IMR-90 (cell line): ENCODE measurements around the gene TRMT2A. TPM values are rescaled to one million over a fixed set of nuclear protein-coding genes. Genes with fewer than 3 reads are reported as not detected.

Experiments used
- ATAC-seq: fragments of 200-7000 bp; cut with Tn5 transposase; 2 replicates; pipeline ENCODE4 v1.9.1; 2020; ENCODE audit warnings: low read depth, mild to moderate bottlenecking, moderate library complexity
- BruUV-seq: library from RNA; stranded (reverse); fragments of 400-500 nt; replicated peaks from 2 replicates; lab custom pipeline; 2021; lab: Mats Ljungman, UMichigan
- CTCF ChIA-PET: fragments of 300-600 bp; formaldehyde crosslinking; extraction: SDS; loops from one replicate; lab custom pipeline; 2021; ENCODE audit warnings: antibody characterized with exemption; lab: Yijun Ruan, JAX
- POLR2A ChIA-PET: fragments of 300-600 bp; sonication (Branson Sonifier 250); formaldehyde crosslinking; loops from one replicate; lab custom pipeline; 2022; ENCODE audit warnings: antibody characterized with exemption; ENCODE audit not compliant: unreplicated experiment; lab: Charles Lee
- DNase-seq: peaks from one replicate; pipeline ENCODE4 v3.0.0; 2013
- H2AFZ ChIP-seq: replicated peaks from 2 replicates; pipeline ENCODE3; 2013; ENCODE audit warnings: low read length, mild to moderate bottlenecking; ENCODE audit not compliant: poor library complexity
- H2AK5ac ChIP-seq: 2 replicates; pipeline ENCODE4 v1.6.1; 2013; ENCODE audit warnings: low read depth, low read length, inconsistent platforms
- H2AK9ac ChIP-seq: replicated peaks from 2 replicates; pipeline ENCODE3; 2013; ENCODE audit warnings: mild to moderate bottlenecking, low read depth, low read length, moderate library complexity; ENCODE audit not compliant: poor library complexity
- H2BK120ac ChIP-seq: 2 replicates; pipeline ENCODE4 v1.6.1; 2013; ENCODE audit warnings: low read depth, low read length, inconsistent platforms
- H2BK15ac ChIP-seq: 3 replicates; pipeline ENCODE4 v1.6.1; 2013; ENCODE audit warnings: low read depth, low read length, inconsistent platforms
- H2BK20ac ChIP-seq: 2 replicates; pipeline ENCODE4 v1.6.1; 2013; ENCODE audit warnings: low read depth, mild to moderate bottlenecking, inconsistent platforms, low read length, moderate library complexity
- H2BK5ac ChIP-seq: 2 replicates; pipeline ENCODE4 v1.6.1; 2013; ENCODE audit warnings: mild to moderate bottlenecking, low read depth, low read length, inconsistent platforms; ENCODE audit not compliant: poor library complexity, severe bottlenecking
- H3K14ac ChIP-seq: replicated peaks from 2 replicates; pipeline ENCODE4 v1.6.1; 2013; ENCODE audit warnings: low read depth, low read length, inconsistent platforms
- H3K18ac ChIP-seq: 2 replicates; pipeline ENCODE4 v1.6.1; 2013; ENCODE audit warnings: low read depth, low read length, control low read depth
- H3K23ac ChIP-seq: 2 replicates; pipeline ENCODE4 v1.6.1; 2013; ENCODE audit warnings: low read depth, low read length, inconsistent platforms
- H3K27ac ChIP-seq: 2 replicates; pipeline ENCODE4 v1.5.1; 2013; ENCODE audit warnings: mild to moderate bottlenecking, control low read depth, low read length; ENCODE audit not compliant: insufficient read depth
- H3K27me3 ChIP-seq: 2 replicates; pipeline ENCODE4 v1.6.1; 2013; ENCODE audit warnings: low read length; ENCODE audit not compliant: control insufficient read depth, insufficient read depth
- H3K36me3 ChIP-seq: 2 replicates; pipeline ENCODE4 v1.6.1; 2013; ENCODE audit warnings: low read length, mixed read lengths; ENCODE audit not compliant: control insufficient read depth, insufficient read depth
- H3K4ac ChIP-seq: 2 replicates; pipeline ENCODE4 v1.6.1; 2013; ENCODE audit warnings: low read depth, low read length, inconsistent platforms
- H3K4me1 ChIP-seq: 2 replicates; pipeline ENCODE4 v1.6.1; 2013; ENCODE audit warnings: low read length, mixed read lengths; ENCODE audit not compliant: control insufficient read depth, insufficient read depth
- H3K4me2 ChIP-seq: 2 replicates; pipeline ENCODE4 v1.6.1; 2013; ENCODE audit warnings: low read depth, mild to moderate bottlenecking, control low read depth, low read length, moderate library complexity
- H3K4me3 ChIP-seq: 2 replicates; pipeline ENCODE4 v1.5.1; 2013; ENCODE audit warnings: low read depth, mild to moderate bottlenecking, control low read depth, low read length, moderate library complexity; ENCODE audit not compliant: insufficient read depth
- H3K56ac ChIP-seq: 2 replicates; pipeline ENCODE4 v1.6.1; 2013; ENCODE audit warnings: low read length, inconsistent platforms; ENCODE audit not compliant: insufficient read depth; ENCODE audit errors: extremely low read depth
- H3K79me1 ChIP-seq, 2 experiments: 2 replicates each; pipeline ENCODE4 v1.6.1; 2013; ENCODE audit warnings: low read length in 2 of 2, inconsistent platforms in 1 of 2, low read depth in 1 of 2
- H3K9ac ChIP-seq: 2 replicates; pipeline ENCODE4 v1.6.1; 2013; ENCODE audit warnings: low read depth, low read length, control low read depth
- H3K9me1 ChIP-seq: 2 replicates; pipeline ENCODE4 v1.6.1; 2013; ENCODE audit warnings: low read length, inconsistent platforms; ENCODE audit not compliant: insufficient read depth
- H3K9me3 ChIP-seq: 2 replicates; pipeline ENCODE4 v1.6.1; 2013; ENCODE audit warnings: low read length; ENCODE audit not compliant: control insufficient read depth, insufficient read depth
- H4K20me1 ChIP-seq: 2 replicates; pipeline ENCODE4 v1.6.1; 2013; ENCODE audit warnings: low read length, inconsistent platforms; ENCODE audit not compliant: insufficient read depth
- H4K5ac ChIP-seq: 2 replicates; pipeline ENCODE4 v1.6.1; 2013; ENCODE audit warnings: mild to moderate bottlenecking, low read depth, low read length, control low read depth
- H4K8ac ChIP-seq, 2 experiments: 2 replicates each; pipeline ENCODE4 v1.6.1; 2013; ENCODE audit warnings: low read depth in 2 of 2, low read length in 2 of 2, control low read depth in 1 of 2, inconsistent platforms in 1 of 2
- H4K91ac ChIP-seq: 2 replicates; pipeline ENCODE4 v1.6.1; 2013; ENCODE audit warnings: low read depth, low read length, inconsistent platforms; ENCODE audit not compliant: insufficient read depth
- BHLHE40 ChIP-seq: fragments of 150-350 bp; IDR thresholded peaks from 2 replicates; pipeline ENCODE4 v1.6.1; 2016; ENCODE audit warnings: mild to moderate bottlenecking, low read depth, low read length
- CEBPB ChIP-seq: IDR thresholded peaks from 2 replicates; pipeline ENCODE4 v1.6.1; 2012; ENCODE audit warnings: low read depth, low read length, improper control_type of control experiment
- CTCF ChIP-seq: conservative IDR thresholded peaks from 2 replicates; pipeline ENCODE4 v1.5.1; 2012; ENCODE audit warnings: mild to moderate bottlenecking, low read depth, low read length, improper control_type of control experiment
- FOS ChIP-seq: fragments of 150-350 bp; IDR thresholded peaks from 2 replicates; pipeline ENCODE4 v1.6.1; 2016; ENCODE audit warnings: low read depth, low read length
- RFX5 ChIP-seq: IDR thresholded peaks from 2 replicates; pipeline ENCODE4 v1.8.0; 2012; ENCODE audit warnings: low read depth, mild to moderate bottlenecking, low read length, moderate library complexity
- SMC3 ChIP-seq: fragments of 150-350 bp; IDR thresholded peaks from 2 replicates; pipeline ENCODE4 v1.6.1; 2016; ENCODE audit warnings: low read depth, mild to moderate bottlenecking, antibody characterized with exemption, low read length, moderate library complexity
- WGBS, 2 experiments: methylation state at CpG; one replicate each; pipeline versions ENCODE4 v1.1.5 to v1.1.7; 2013; ENCODE audit warnings: missing lambda C conversion rate in 2 of 2; ENCODE audit not compliant: insufficient read length in 1 of 2; ENCODE audit errors: extremely low coverage in 2 of 2; 5-methylcytosine and 5-hydroxymethylcytosine counted together
- dilution Hi-C: fragments of 300-500 bp; cut with HindIII; formaldehyde crosslinking; loops from one replicate; pipeline ENCODE4 v1.14.3; 2018; ENCODE audit warnings: low sequenced_read_pairs; ENCODE audit not compliant: unreplicated experiment
- in situ Hi-C: fragments of 300-500 bp; cut with MboI; formaldehyde crosslinking; loops from 3 replicates; pipeline ENCODE4 v1.14.3; 2019; ENCODE audit warnings: low sequenced_read_pairs, inconsistent platforms, mixed read lengths
- intact Hi-C: fragments of 100-400 bp; cut with micrococcal nuclease; formaldehyde crosslinking; loops from 2 replicates; pipeline ENCODE4 v1.10.0; 2022
- polyA plus RNA-seq, 3 experiments: library from polyadenylated mRNA; depleted of rRNA; stranded (reverse); fragments of >200 nt; gene quantifications; 2 replicates each; pipeline ENCODE4 v1.2.3, GENCODE V29; 2012; ENCODE audit warnings: low replicate concordance in 1 of 3
- total RNA-seq: library from RNA; depleted of rRNA; stranded (reverse); fragments of >200 nt; gene quantifications from 2 replicates; pipeline ENCODE4 v1.2.3, GENCODE V29; 2012
- TF ChIP-seq, protein P1 (sequence below): fragments of 150-350 bp; IDR thresholded peaks from 2 replicates; pipeline ENCODE4 v1.6.1; 2017; ENCODE audit warnings: mild to moderate bottlenecking, antibody characterized with exemption, low read length, low read depth

The TRMT2A gene
- total and polyA plus RNA-seq, 2 of the 4 experiments (the other 2 are of a cell fraction), result 22.0 to 39.1 TPM

DNA sequence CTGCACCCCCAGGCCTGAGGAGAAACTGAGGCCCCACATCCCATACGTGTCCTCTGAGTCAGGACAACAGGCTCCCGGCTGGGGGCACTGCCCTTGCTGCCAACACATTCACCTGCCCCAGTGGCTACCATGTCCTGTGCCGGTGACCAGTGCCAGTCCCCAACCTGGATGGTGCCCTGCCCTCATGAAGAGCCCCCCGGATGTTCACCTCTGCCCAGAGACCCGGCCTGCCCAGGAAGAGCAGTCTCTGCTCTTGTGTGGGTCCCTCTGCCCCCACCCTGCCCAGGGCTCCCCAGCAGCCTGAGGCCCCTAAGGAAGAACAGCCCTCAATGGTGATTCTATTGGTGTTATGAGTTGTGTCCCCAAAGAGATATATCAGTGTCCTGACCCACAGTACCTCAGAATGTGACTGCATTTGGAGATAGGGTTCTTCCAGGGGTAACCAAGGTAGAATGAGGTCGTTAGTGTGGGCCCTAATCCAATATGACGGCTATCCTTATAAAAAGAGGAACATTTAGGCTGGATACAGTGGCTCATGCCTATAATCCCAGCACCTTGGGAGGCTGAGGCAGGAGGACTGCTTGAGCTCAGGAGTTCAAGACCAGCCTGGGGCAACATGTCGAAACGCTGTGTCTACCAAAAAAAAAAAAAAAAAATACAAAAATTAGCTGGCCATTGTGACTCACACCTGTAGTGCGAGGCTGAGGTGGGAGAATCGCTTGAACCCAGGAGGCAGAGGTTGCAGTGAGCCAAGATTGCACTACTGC is 50.2 kb downstream of the TRMT2A start:
- DNase-seq (no peak), ATAC-seq (no peak)
- no peak overlapping the region for H4K5ac ChIP-seq
- no peak overlapping the region for H3K23ac ChIP-seq
- H2BK20ac ChIP-seq, result no peak overlapping the region
- ChIA-PET POLR2A (no interaction called here), CTCF (no interaction called here)
- H4K20me1 ChIP-seq, result no peaks in the 10 kb centered on the region
- in situ Hi-C loops, result no loop called here
- H3K9ac ChIP-seq, result no peak overlapping the region
- H4K91ac ChIP-seq, result no peak overlapping the region
- H3K27ac ChIP-seq, result no peak overlapping the region
- H3K4me3 ChIP-seq, result no peak overlapping the region
- no peak overlapping the region for H2AK9ac ChIP-seq
- intact Hi-C loops, result no loop called here
- H2BK120ac ChIP-seq, result no peak overlapping the region
- H3K4me1 ChIP-seq, result no peaks in the 10 kb centered on the region
- H3K9me3 ChIP-seq, result no peaks in the 10 kb centered on the region
- H3K18ac ChIP-seq, result no peak overlapping the region
- H3K14ac ChIP-seq, result no peak overlapping the region
- H2AFZ ChIP-seq, result no peak overlapping the region
- H3K4ac ChIP-seq, result no peak overlapping the region
- no peak overlapping the region for H4K8ac ChIP-seq
- WGBS, 2 experiments, result 82% methylated on average over 4 of the region's 11 CpGs; no CpG with 5 or more reads in 1 of the 2 experiments
- peaks cover 22% of the 10 kb centered on the region for H3K36me3 ChIP-seq
- peaks cover 9% of the 10 kb centered on the region for H3K9me1 ChIP-seq
- TF ChIP-seq, protein P1, sequence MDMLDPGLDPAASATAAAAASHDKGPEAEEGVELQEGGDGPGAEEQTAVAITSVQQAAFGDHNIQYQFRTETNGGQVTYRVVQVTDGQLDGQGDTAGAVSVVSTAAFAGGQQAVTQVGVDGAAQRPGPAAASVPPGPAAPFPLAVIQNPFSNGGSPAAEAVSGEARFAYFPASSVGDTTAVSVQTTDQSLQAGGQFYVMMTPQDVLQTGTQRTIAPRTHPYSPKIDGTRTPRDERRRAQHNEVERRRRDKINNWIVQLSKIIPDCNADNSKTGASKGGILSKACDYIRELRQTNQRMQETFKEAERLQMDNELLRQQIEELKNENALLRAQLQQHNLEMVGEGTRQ, result no peak
- no peak for TF ChIP-seq RFX5
- TF ChIP-seq CTCF, result no peak
- TF ChIP-seq FOS, result no peak
- no peak for TF ChIP-seq CEBPB
- no peak for TF ChIP-seq SMC3
- TF ChIP-seq BHLHE40, result no peak
- BruUV-seq, result no TSS peak
- H2BK5ac ChIP-seq, result no peak overlapping the region
- no peak overlapping the region for H2AK5ac ChIP-seq
- no peaks in the 10 kb centered on the region for H3K27me3 ChIP-seq
- no peak overlapping the region for H3K4me2 ChIP-seq
- no peaks in the 10 kb centered on the region for H3K79me1 ChIP-seq
- H2BK15ac ChIP-seq, result no peak overlapping the region
- dilution Hi-C loops, result no loop called here
- no peak overlapping the region for H3K56ac ChIP-seq
